ENCODE measurements around the gene BAHCC1.

DNA sequence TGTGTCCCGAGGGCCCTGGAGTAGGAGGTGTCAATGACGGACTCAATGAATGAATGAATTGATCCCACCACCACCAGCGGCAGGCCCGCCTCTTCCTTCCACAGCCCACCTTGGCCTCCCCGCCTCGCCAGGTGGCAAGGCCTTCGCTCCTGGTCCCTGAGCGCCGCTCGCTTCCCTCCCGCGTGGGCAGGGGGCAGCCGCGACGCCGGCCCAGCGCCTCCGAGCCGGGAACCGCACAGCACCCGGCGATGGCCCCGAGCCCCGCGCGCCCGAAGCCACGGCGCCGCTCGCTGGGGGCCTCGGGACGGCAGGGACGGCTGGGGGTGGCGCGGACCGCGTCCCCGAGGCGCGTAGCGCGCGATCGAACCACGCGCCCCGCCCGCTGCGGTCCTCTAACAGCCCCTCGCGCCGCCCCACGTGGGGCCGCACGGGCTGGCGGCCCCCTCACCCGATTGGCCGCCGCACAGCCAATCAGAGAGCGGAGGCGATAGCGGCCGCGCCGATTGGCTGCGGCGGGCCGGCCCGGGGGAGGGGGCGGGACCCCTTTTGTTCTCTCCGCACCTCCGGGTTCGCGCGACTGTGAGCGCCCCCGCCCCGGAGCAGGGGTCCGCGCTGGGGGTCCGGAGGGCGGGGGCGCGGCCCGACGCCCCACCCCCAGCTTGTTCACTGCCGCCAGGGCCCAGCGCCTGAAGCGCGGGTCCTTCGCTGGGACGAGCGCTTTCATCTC lies 86.0 kb downstream of the BAHCC1 start:
- TF ChIP-seq POLR2A (conservative IDR thresholded peaks at IDR 0.05) (no peak; the same call in 1 of the 2 replicates), EZH2 (IDR thresholded peaks at IDR 0.05; ENCODE audit: borderline replicate concordance, low read depth, low read length) (no peak), CTCF (IDR thresholded peaks at IDR 0.05 in 2 of 3, conservative IDR thresholded peaks at IDR 0.05 in 1 of 3; ENCODE audit: insufficient read depth in 2 of 3, low read depth in 1 of 3, low read length in 3 of 3) (0 out of 6 replicates have a peak, but pooled peaks of 1 of the 3 experiments have one; percentile 3), CHD4 (IDR thresholded peaks at IDR 0.05; ENCODE audit: insufficient read depth, insufficient replicate concordance, low read depth, low read length, poor library complexity, severe bottlenecking) (no peak), RBM22 (IDR thresholded peaks at IDR 0.05; ENCODE audit: low read depth, low read length, poor library complexity, severe bottlenecking) (no peak), GABPA (tag; conservative IDR thresholded peaks at IDR 0.05; ENCODE audit: low read depth) (no peak), CREB1 (IDR thresholded peaks at IDR 0.05) (no peak), CREB1 (CRISPR knock-in tag; IDR thresholded peaks at IDR 0.05) (no peak), TBL1XR1 (IDR thresholded peaks at IDR 0.05; ENCODE audit: low read length in 2 of 2) (no peak), CEBPB (tag; IDR thresholded peaks at IDR 0.05) (no peak), ZNF274 (IDR thresholded peaks at IDR 0.05; ENCODE audit: borderline replicate concordance, low read depth, low read length) (no peak), PHF20 (IDR thresholded peaks at IDR 0.05; ENCODE audit: partially characterized antibody) (no peak), ELK1 (CRISPR knock-in tag; IDR thresholded peaks at IDR 0.05) (no peak), SMC3 (conservative IDR thresholded peaks at IDR 0.05; ENCODE audit: insufficient read depth, low read depth, low read length) (no peak)
